CD8-positive, alpha-beta memory T cell (primary cell): ENCODE results near the gene DNAI4. TPM values are rescaled to one million over a fixed set of nuclear protein-coding genes. Genes with fewer than 3 reads are reported as not detected.

Source experiments
- CTCF ChIA-PET: fragments of 350-600 bp; sonication (Branson Sonifier 250); formaldehyde crosslinking; loops from one replicate; lab custom pipeline; 2021; ENCODE audit warnings: antibody characterized with exemption; lab: Charles Lee
- POLR2A ChIA-PET: fragments of 350-600 bp; sonication (Branson Sonifier 250); formaldehyde crosslinking; loops from one replicate; lab custom pipeline; 2021; ENCODE audit warnings: antibody characterized with exemption; lab: Charles Lee
- DNase-seq, 5 donors: peaks; one replicate each; pipeline versions ENCODE4 v3.0.0 to v3.0.0-alpha.2; 2020 to 2022; ENCODE audit warnings: mixed read lengths in 1 of 5
- H3K27ac ChIP-seq: one replicate; pipeline ENCODE4 v1.7.0; 2013; ENCODE audit warnings: low read depth, mild to moderate bottlenecking, low read length, moderate library complexity
- H3K27me3 ChIP-seq: 2 replicates; pipeline ENCODE4 v1.7.0; 2013; ENCODE audit warnings: low read length, mild to moderate bottlenecking; ENCODE audit not compliant: insufficient read depth, poor library complexity, severe bottlenecking
- H3K36me3 ChIP-seq: 2 replicates; pipeline ENCODE4 v1.7.0; 2013; ENCODE audit warnings: mild to moderate bottlenecking, low read length, moderate library complexity; ENCODE audit not compliant: insufficient read depth
- H3K4me1 ChIP-seq: 2 replicates; pipeline ENCODE4 v1.7.0; 2013; ENCODE audit warnings: mild to moderate bottlenecking, low read length, moderate library complexity; ENCODE audit not compliant: insufficient read depth
- H3K4me3 ChIP-seq: 2 replicates; pipeline ENCODE4 v1.7.0; 2013; ENCODE audit warnings: mild to moderate bottlenecking, low read length
- H3K9me3 ChIP-seq: 2 replicates; pipeline ENCODE4 v1.7.0; 2013; ENCODE audit warnings: mild to moderate bottlenecking, low read length
- H3K27ac Mint-ChIP-seq, 8 donors: one replicate each; pipeline ENCODE4 v1.8.0; 2020 to 2021; ENCODE audit warnings: mixed read lengths in 8 of 8, mild to moderate bottlenecking in 6 of 8, inconsistent platforms in 3 of 8, moderate library complexity in 3 of 8
- H3K27me3 Mint-ChIP-seq, 2 donors: one replicate each; pipeline ENCODE4 v1.8.0; 2020 to 2021; ENCODE audit warnings: mixed read lengths in 2 of 2, mild to moderate bottlenecking in 1 of 2, moderate library complexity in 1 of 2
- H3K36me3 Mint-ChIP-seq, 3 donors: one replicate each; pipeline ENCODE4 v1.8.0; 2020 to 2021; ENCODE audit warnings: mixed read lengths in 3 of 3, inconsistent platforms in 1 of 3, mild to moderate bottlenecking in 1 of 3
- H3K4me1 Mint-ChIP-seq, 3 donors: one replicate each; pipeline ENCODE4 v1.8.0; 2020 to 2021; ENCODE audit warnings: mixed read lengths in 3 of 3, inconsistent platforms in 1 of 3, mild to moderate bottlenecking in 1 of 3
- H3K4me3 Mint-ChIP-seq, 7 donors: one replicate each; pipeline ENCODE4 v1.8.0; 2020 to 2021; ENCODE audit warnings: mixed read lengths in 7 of 7, mild to moderate bottlenecking in 6 of 7, moderate library complexity in 4 of 7, inconsistent platforms in 2 of 7
- H3K9me3 Mint-ChIP-seq, 5 donors: one replicate each; pipeline ENCODE4 v1.8.0; 2020 to 2022; ENCODE audit warnings: mixed read lengths in 5 of 5, mild to moderate bottlenecking in 3 of 5, moderate library complexity in 2 of 5, inconsistent platforms in 1 of 5
- polyA plus RNA-seq: library from polyadenylated mRNA; unstranded; fragments of 300-500 nt; fragmentation: Illumina TruSeq; gene quantifications from one replicate; pipeline ENCODE4 v1.2.3, GENCODE V29; 2021
- total RNA-seq, 2 experiments: library from RNA; stranded (reverse); gene quantifications; one replicate each; pipeline ENCODE4 v1.2.3, GENCODE V29; 2021

DNAI4 gene
- total and polyA plus RNA-seq, 3 experiments from 2014 or later: 0.77 to 1.8 (median 0.86) TPM

DNA sequence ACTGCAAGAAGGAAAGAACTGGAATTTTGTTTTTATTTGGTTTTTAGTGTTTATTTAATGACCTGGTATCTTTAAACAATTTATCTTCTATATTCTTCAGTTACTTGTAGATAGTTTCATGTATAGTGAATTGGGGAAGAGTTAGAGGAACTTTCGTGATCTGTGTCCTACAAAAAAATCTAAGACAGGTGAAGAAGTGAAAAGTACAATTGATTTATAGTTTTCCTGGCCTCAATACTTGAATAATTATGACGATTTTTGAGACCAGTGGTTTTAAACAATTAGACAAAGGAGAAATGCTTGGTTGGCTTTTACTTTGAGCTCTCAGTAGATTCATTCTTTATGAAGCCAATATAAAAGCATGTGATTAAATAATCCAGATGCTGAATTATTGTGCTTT is 7.6 kb upstream of the DNAI4 start:
- Histone ChIP-seq H3K27ac (peak overlapping the region; percentile 49), H3K27me3 (no peaks in the 10 kb centered on the region), H3K36me3 (no peaks in the 10 kb centered on the region), H3K9me3 (no peaks in the 10 kb centered on the region), H3K4me1 (peaks cover 55% of the 10 kb centered on the region), H3K4me3 (peak overlapping the region; percentile 15)
- peaks cover 60 to 80% (median 76%) of the 10 kb centered on the region in 3 donors for H3K4me1 Mint-ChIP-seq
- H3K9me3 Mint-ChIP-seq: no peaks in the 10 kb centered on the region
- peak overlapping the region; percentile 57 to 97 (median 85) for H3K4me3 Mint-ChIP-seq
- DNase-seq: no peak
- H3K27ac Mint-ChIP-seq: peak overlapping the region; percentile 2 to 90 (median 62)
- POLR2A ChIA-PET: no interaction called here
- CTCF ChIA-PET: interaction anchor here (1.0 kb wide), 1 partner anchor 163 kb away, joined by 3 read pairs; no protein-coding TSS in a partner anchor
- H3K36me3 Mint-ChIP-seq: peaks cover 0 to 14% (median 2%) of the 10 kb centered on the region in 3 donors
- H3K27me3 Mint-ChIP-seq: no peaks in the 10 kb centered on the region

GRCh38 chr1:66931590-66931989 is 6.9 kb upstream of the DNAI4 start:
- Mint-ChIP-seq H3K4me3 (peak overlapping the region; percentile 84 to 97 (median 93)), H3K27ac (peak overlapping the region; percentile 13 to 96 (median 90)), H3K4me1 (peaks cover 59 to 79% (median 76%) of the 10 kb centered on the region in 3 donors), H3K27me3 (no peaks in the 10 kb centered on the region), H3K9me3 (no peaks in the 10 kb centered on the region), H3K36me3 (peaks cover 0 to 14% (median 2%) of the 10 kb centered on the region in 3 donors)
- Histone ChIP-seq H3K4me3 (peak overlapping the region; percentile 79), H3K9me3 (no peaks in the 10 kb centered on the region), H3K4me1 (peaks cover 56% of the 10 kb centered on the region), H3K36me3 (no peaks in the 10 kb centered on the region), H3K27me3 (no peaks in the 10 kb centered on the region), H3K27ac (peak overlapping the region; percentile 94)
- CTCF ChIA-PET: interaction anchor here (1.0 kb wide), 1 partner anchor 162 kb away, joined by 3 read pairs; no protein-coding TSS in a partner anchor
- peak in 2 of 5 donors; percentile 13 to 25 for DNase-seq
- POLR2A ChIA-PET: interaction anchor here (1.3 kb wide), 1 partner anchor 162 kb away, joined by 4 read pairs; no protein-coding TSS in a partner anchor

DNA sequence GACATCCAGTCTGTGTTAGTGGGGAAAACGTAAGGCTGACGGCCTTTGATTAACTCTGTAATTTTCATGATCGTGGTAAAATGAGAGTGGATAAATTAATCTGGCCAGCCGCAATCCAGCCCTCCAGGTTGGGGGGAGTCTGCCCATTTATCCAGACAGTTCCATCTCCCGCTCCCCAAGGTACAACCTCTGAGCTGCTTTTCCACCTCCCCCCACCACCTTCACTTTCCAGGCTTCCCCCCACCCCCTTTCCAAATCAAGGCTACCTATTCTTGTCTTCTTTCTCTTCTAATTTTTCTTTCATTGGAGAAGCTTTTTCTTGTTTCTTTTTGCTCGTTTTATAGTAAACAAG is 6.1 kb upstream of the DNAI4 start:
- Mint-ChIP-seq H3K4me3 (peak overlapping the region; percentile 84 to 97 (median 93)), H3K36me3 (peaks cover 0 to 12% (median 2%) of the 10 kb centered on the region in 3 donors), H3K4me1 (peaks cover 62 to 80% (median 78%) of the 10 kb centered on the region in 3 donors), H3K9me3 (no peaks in the 10 kb centered on the region), H3K27ac (peak overlapping the region; percentile 85 to 97 (median 92)), H3K27me3 (no peaks in the 10 kb centered on the region)
- Histone ChIP-seq H3K4me3 (peak overlapping the region; percentile 79), H3K36me3 (no peaks in the 10 kb centered on the region), H3K27ac (peak overlapping the region; percentile 94), H3K27me3 (no peaks in the 10 kb centered on the region), H3K4me1 (peaks cover 60% of the 10 kb centered on the region), H3K9me3 (no peaks in the 10 kb centered on the region)
- DNase-seq: no peak
- CTCF ChIA-PET: interaction anchor here (1.2 to 1.6 kb wide), 4 partner anchors 19 to 50 kb away, joined by 3 to 6 read pairs (median 3); no protein-coding TSS in a partner anchor
- POLR2A ChIA-PET: interaction anchor here (1.3 to 1.5 kb wide), 4 partner anchors 30 to 755 kb away, joined by 3 to 5 read pairs (median 4); no protein-coding TSS in a partner anchor

DNA sequence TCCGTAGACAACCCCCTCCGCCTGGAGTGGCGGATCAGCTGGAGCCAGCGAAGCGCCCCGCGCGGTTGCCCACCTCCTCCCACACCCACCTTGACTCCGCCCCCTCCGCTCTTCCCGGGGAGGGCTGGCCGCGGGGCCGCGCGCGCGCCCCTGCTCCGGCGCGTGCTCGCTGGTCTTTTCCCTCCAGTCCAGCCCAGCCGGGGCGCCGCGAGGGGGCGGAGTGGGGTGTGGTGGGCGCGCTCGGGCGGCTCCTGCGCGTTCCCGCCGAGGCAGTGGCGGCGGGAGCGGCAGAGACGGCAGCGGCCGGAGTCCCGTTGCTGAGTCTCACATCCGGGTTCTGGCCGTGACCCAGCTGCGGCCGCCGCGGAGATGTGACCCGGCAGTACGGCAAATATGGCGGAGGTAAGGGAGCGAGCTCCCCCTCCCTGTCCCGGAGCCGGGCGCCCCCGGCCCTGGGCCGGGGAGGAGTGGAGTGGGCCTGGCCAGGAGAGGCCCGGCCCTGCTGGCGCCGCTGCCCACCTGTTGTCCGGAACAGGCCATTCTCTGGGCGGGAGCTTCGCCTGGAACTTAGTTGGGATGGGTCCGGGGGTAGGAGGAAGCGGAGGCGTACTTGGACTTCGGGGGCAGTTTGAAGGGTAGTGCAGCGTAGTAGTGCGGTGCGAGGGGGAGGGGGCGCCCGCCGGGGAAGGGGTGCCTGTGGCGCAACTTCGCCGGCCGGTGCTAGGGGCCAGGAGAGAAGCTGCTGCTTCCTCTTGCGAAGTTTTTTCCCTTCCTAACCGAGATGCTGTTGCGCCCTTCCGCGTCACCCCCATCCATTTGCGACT is 5.6 kb upstream of the DNAI4 start:
- H3K27me3 Mint-ChIP-seq: peaks cover 0 to 2% of the 10 kb centered on the region in 2 donors
- POLR2A ChIA-PET: interaction anchor here (1.3 to 1.5 kb wide), 4 partner anchors 30 to 756 kb away, joined by 3 to 5 read pairs (median 4); no protein-coding TSS in a partner anchor

DNA sequence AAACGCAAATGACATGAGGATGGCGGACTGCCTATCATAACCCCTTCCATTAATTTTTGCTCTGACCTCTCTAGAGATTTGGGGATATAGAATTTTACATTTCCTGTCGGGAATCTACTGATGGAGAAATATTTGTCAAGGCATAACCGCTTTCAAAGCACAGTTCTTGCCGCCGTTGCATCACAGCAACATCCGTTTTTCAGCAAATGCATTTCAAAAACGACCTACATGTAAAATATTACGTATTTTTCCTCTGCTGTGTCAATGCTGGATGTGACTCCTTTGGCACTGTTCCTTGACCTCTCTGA is 5.0 kb upstream of the DNAI4 start:
- Histone ChIP-seq H3K36me3 (no peaks in the 10 kb centered on the region), H3K27me3 (no peaks in the 10 kb centered on the region), H3K27ac (peak overlapping the region; percentile 94), H3K4me3 (peak overlapping the region; percentile 79), H3K9me3 (no peaks in the 10 kb centered on the region), H3K4me1 (peaks cover 52% of the 10 kb centered on the region)
- DNase-seq: no peak
- peak overlapping the region; percentile 85 to 98 (median 92) for H3K27ac Mint-ChIP-seq
- ChIA-PET POLR2A (interaction anchor here (1.4 to 1.5 kb wide), 3 partner anchors 31 to 756 kb away, joined by 3 to 5 read pairs (median 4); no protein-coding TSS in a partner anchor), CTCF (interaction anchor here (0.9 to 1.6 kb wide), 7 partner anchors 15 to 241 kb away, joined by 3 to 6 read pairs (median 3); no protein-coding TSS in a partner anchor)
- peaks cover 0 to 8% of the 10 kb centered on the region in 2 donors for H3K27me3 Mint-ChIP-seq
- peaks cover 0 to 22% (median 2%) of the 10 kb centered on the region in 3 donors for H3K36me3 Mint-ChIP-seq
- peaks cover 54 to 72% (median 72%) of the 10 kb centered on the region in 3 donors for H3K4me1 Mint-ChIP-seq
- peak overlapping the region; percentile 84 to 97 (median 93) for H3K4me3 Mint-ChIP-seq
- H3K9me3 Mint-ChIP-seq: no peaks in the 10 kb centered on the region

More for the DNA sequence above, 5.6 kb upstream of the DNAI4 start:
- H3K27me3 ChIP-seq: no peaks in the 10 kb centered on the region
- CTCF ChIA-PET: interaction anchor here (0.9 to 1.6 kb wide), 8 partner anchors 16 to 241 kb away, joined by 3 to 6 read pairs (median 3); no protein-coding TSS in a partner anchor
- H3K4me3 Mint-ChIP-seq: peak overlapping the region; percentile 84 to 97 (median 93)
- no peaks in the 10 kb centered on the region for H3K36me3 ChIP-seq
- H3K9me3 ChIP-seq: no peaks in the 10 kb centered on the region
- peaks cover 59 to 77% (median 76%) of the 10 kb centered on the region in 3 donors for H3K4me1 Mint-ChIP-seq
- H3K27ac Mint-ChIP-seq: peak overlapping the region; percentile 85 to 98 (median 93)
- DNase-seq: peak; percentile 93 to 96 (median 93)
- peak overlapping the region; percentile 94 for H3K27ac ChIP-seq
- peaks cover 0 to 16% (median 2%) of the 10 kb centered on the region in 3 donors for H3K36me3 Mint-ChIP-seq
- no peaks in the 10 kb centered on the region for H3K9me3 Mint-ChIP-seq
- H3K4me3 ChIP-seq: peak overlapping the region; percentile 79
- H3K4me1 ChIP-seq: peaks cover 58% of the 10 kb centered on the region

- no peaks in the 10 kb centered on the region for H3K27me3 ChIP-seq
- CTCF ChIA-PET: interaction anchor here (0.9 to 1.6 kb wide), 6 partner anchors 15 to 242 kb away, joined by 3 to 6 read pairs (median 3); no protein-coding TSS in a partner anchor
- Mint-ChIP-seq H3K36me3 (peaks cover 0 to 26% (median 2%) of the 10 kb centered on the region in 3 donors), H3K4me1 (peaks cover 51 to 72% (median 69%) of the 10 kb centered on the region in 3 donors), H3K4me3 (peak overlapping the region; percentile 84 to 97 (median 93)), H3K9me3 (no peaks in the 10 kb centered on the region), H3K27me3 (peaks cover 0 to 9% of the 10 kb centered on the region in 2 donors), H3K27ac (peak overlapping the region; percentile 85 to 98 (median 92))
- H3K4me3 ChIP-seq: peak overlapping the region; percentile 79
- peaks cover 49% of the 10 kb centered on the region for H3K4me1 ChIP-seq
- no peaks in the 10 kb centered on the region for H3K36me3 ChIP-seq
- H3K27ac ChIP-seq: peak overlapping the region; percentile 94
- POLR2A ChIA-PET: interaction anchor here (1.4 to 1.5 kb wide), 3 partner anchors 31 to 757 kb away, joined by 3 to 5 read pairs (median 4); no protein-coding TSS in a partner anchor
- H3K9me3 ChIP-seq: no peaks in the 10 kb centered on the region
- DNase-seq: no peak
Measured at GRCh38 chr1:66929146-66929688, 4.6 kb upstream of the DNAI4 start.

- ChIA-PET POLR2A (no interaction called here), CTCF (no interaction called here)
- Histone ChIP-seq H3K4me3 (no peak overlapping the region), H3K36me3 (no peaks in the 10 kb centered on the region), H3K27ac (no peak overlapping the region), H3K27me3 (no peaks in the 10 kb centered on the region), H3K4me1 (peaks cover 46% of the 10 kb centered on the region), H3K9me3 (no peaks in the 10 kb centered on the region)
- DNase-seq: no peak
- Mint-ChIP-seq H3K9me3 (no peaks in the 10 kb centered on the region), H3K4me1 (peaks cover 43 to 71% (median 62%) of the 10 kb centered on the region in 3 donors), H3K36me3 (peaks cover 0 to 26% (median 0%) of the 10 kb centered on the region in 3 donors), H3K27me3 (peaks cover 0 to 9% of the 10 kb centered on the region in 2 donors), H3K4me3 (peak overlapping the region in 1 of 7 donors; percentile 44), H3K27ac (no peak overlapping the region)
Measured at GRCh38 chr1:66927528-66927927, 2.9 kb upstream of the DNAI4 start.
